Measurements from ENCODE around the gene MXRA8. TPM values are rescaled to one million over a fixed set of nuclear protein-coding genes. Genes with fewer than 3 reads are reported as not detected.

MXRA8 gene
- total and polyA plus RNA-seq, 9 of the 15 experiments (the other 6 are each of a cell fraction or from before 2014, with no cell fraction given) = 0.66 to 11.3 (median 6.3) TPM

GRCh38 chr1:1306070-1306660 lies 52.2 kb downstream of the MXRA8 start:
- H3K4me2 ChIP-seq (ENCODE audit: insufficient read depth, low read length) = peak overlapping the region; percentile 75
- peaks cover 24% of the 10 kb centered on the region; the same call in 1 of the 2 replicates for H4K20me1 ChIP-seq (replicated peaks; ENCODE audit: control insufficient read depth, insufficient read depth, low read length)
- peaks cover 41 to 94% of the 10 kb centered on the region in 2 experiments for H3K4me1 ChIP-seq (replicated peaks in 1 of 2; ENCODE audit: control insufficient read depth in 2 of 2, insufficient read depth in 2 of 2, low read length in 2 of 2)
- H3K9me1 ChIP-seq (ENCODE audit: control insufficient read depth, insufficient read depth, low read length) = peaks cover 5% of the 10 kb centered on the region
- H3K9me3 ChIP-seq (replicated peaks; ENCODE audit: control insufficient read depth, insufficient read depth, low read depth, low read length) = no peaks in the 10 kb centered on the region
- FAIRE-seq (peak; percentile 71), DNase-seq (ENCODE audit: extremely low read depth in 1 of 4, low spot score in 3 of 4) (peak in 2 of 4 experiments; percentile 58 to 80), ATAC-seq (peak; percentile 30)
- H3K27me3 ChIP-seq (ENCODE audit: control insufficient read depth in 2 of 2, insufficient read depth in 2 of 2, low read length in 2 of 2) = no peaks in the 10 kb centered on the region
- 26% methylated on average over 11 of the region's 11 CpGs for WGBS (ENCODE audit: insufficient coverage, low coverage, missing lambda C conversion rate)
- CTCF ChIA-PET (ENCODE audit: low intra/inter-chr PET ratio) = no interaction called here
- H3K4me3 ChIP-seq = peak overlapping the region; percentile 94
- peak overlapping the region; percentile 57 to 97 for H3K9ac ChIP-seq (ENCODE audit: insufficient read depth in 1 of 2, low read depth in 2 of 2, low read length in 2 of 2)
- H3K27ac ChIP-seq (ENCODE audit: extremely low read depth, low read depth, low read length) = peak overlapping the region; percentile 62
- intact Hi-C loops (cut with micrococcal nuclease) = loop anchor here (5.0 to 10.0 kb wide), 2 partner anchors 71 to 919 kb away; partner anchors contain the start of genes AURKAIP1 and SKI
- H3K79me2 ChIP-seq (ENCODE audit: control insufficient read depth, insufficient read depth, low read length) = peaks cover 54% of the 10 kb centered on the region
- in situ Hi-C loops (cut with MboI) = no loop called here
- peaks cover 24% of the 10 kb centered on the region for H3K36me3 ChIP-seq (ENCODE audit: control insufficient read depth, insufficient read depth, low read length)
- no TSS peak for BruUV-seq (replicated peaks)
- 0 out of 2 replicates have a peak overlapping the region, but pooled peaks have one; percentile 51 for H2AFZ ChIP-seq (ENCODE audit: low read depth, low read length)
- POLR2A ChIA-PET = interaction anchor here (0.5 to 0.6 kb wide), 2 partner anchors 9 to 80 kb away, joined by 3 read pairs; no protein-coding TSS in a partner anchor
- TF ChIP-seq NFIC (IDR thresholded peaks at IDR 0.05) (0 out of 2 replicates have a peak, but pooled peaks have one; percentile 18), ELF2 (CRISPR knock-in tag; IDR thresholded peaks at IDR 0.05) (no peak), U2AF2 (optimal IDR thresholded peaks at IDR 0.05; ENCODE audit: low read depth, low read length) (no peak), CGGBP1 (CRISPR knock-in tag; IDR thresholded peaks at IDR 0.05) (no peak), HLTF (IDR thresholded peaks at IDR 0.05) (no peak), TAF15 (IDR thresholded peaks at IDR 0.05; ENCODE audit: low read depth, low read length) (no peak), ATF3 (IDR thresholded peaks at IDR 0.05) (no peak), ATF3 (CRISPR knock-in tag; conservative IDR thresholded peaks at IDR 0.05) (no peak), CBX2 (IDR thresholded peaks at IDR 0.05; ENCODE audit: insufficient read depth, low read length, poor library complexity, severe bottlenecking) (no peak), NKRF (IDR thresholded peaks at IDR 0.05; ENCODE audit: borderline replicate concordance) (no peak), ZBTB33 (CRISPR knock-in tag; IDR thresholded peaks at IDR 0.05) (no peak), NCOR1 (IDR thresholded peaks at IDR 0.05) (no peak), E2F6 (IDR thresholded peaks at IDR 0.05; ENCODE audit: borderline replicate concordance in 1 of 2, extremely low read depth in 1 of 2, insufficient read depth in 1 of 2, insufficient read length in 1 of 2, low read depth in 1 of 2, low read length in 1 of 2, poor library complexity in 1 of 2, severe bottlenecking in 1 of 2) (no peak)
